ENCODE results near the gene DENND5B. TPM values are rescaled to one million over a fixed set of nuclear protein-coding genes. Genes with fewer than 3 reads are reported as not detected.
"Not testable (repeated sequence)": the region's sequence is repeated elsewhere in the genome, so short reads cannot be mapped to it uniquely, and the experiment has no call there.

The DENND5B gene
- total RNA-seq, 1 donor from 2014 or later = 0.93 TPM

- no peaks in the 10 kb centered on the region for H3K27me3 Mint-ChIP-seq (ENCODE audit: insufficient read depth)
Measured at GRCh38 chr12:31482816-31483215, 108.1 kb downstream of the DENND5B start.

GRCh38 chr12:31481415-31481814 is 109.5 kb downstream of the DENND5B start:
- Mint-ChIP-seq H3K4me1 (ENCODE audit: low read depth) (no peaks in the 10 kb centered on the region), H3K4me3 (no peak overlapping the region), H3K27me3 (ENCODE audit: insufficient read depth) (no peaks in the 10 kb centered on the region), H3K27ac (no peak overlapping the region), H3K36me3 (ENCODE audit: low read depth) (no peaks in the 10 kb centered on the region), H3K9me3 (no peaks in the 10 kb centered on the region)
- no peak for DNase-seq (ENCODE audit: low spot score)
- intact Hi-C loops (cut with micrococcal nuclease) = no loop called here

More at GRCh38 chr12:31482816-31483215, 108.1 kb downstream of the DENND5B start:
- H3K4me3 Mint-ChIP-seq = no peak overlapping the region
- H3K36me3 Mint-ChIP-seq (ENCODE audit: low read depth) = no peaks in the 10 kb centered on the region
- H3K27ac Mint-ChIP-seq = no peak overlapping the region
- H3K9me3 Mint-ChIP-seq = no peaks in the 10 kb centered on the region
- no peaks in the 10 kb centered on the region for H3K4me1 Mint-ChIP-seq (ENCODE audit: low read depth)
- intact Hi-C loops (cut with micrococcal nuclease) = no loop called here
- DNase-seq (ENCODE audit: low spot score) = no peak

GRCh38 chr12:31479516-31480210 is 111.3 kb downstream of the DENND5B start:
- Mint-ChIP-seq H3K27ac (no peak overlapping the region), H3K27me3 (ENCODE audit: insufficient read depth) (no peaks in the 10 kb centered on the region), H3K4me1 (ENCODE audit: low read depth) (no peaks in the 10 kb centered on the region), H3K4me3 (no peak overlapping the region), H3K9me3 (no peaks in the 10 kb centered on the region), H3K36me3 (ENCODE audit: low read depth) (no peaks in the 10 kb centered on the region)
- intact Hi-C loops (cut with micrococcal nuclease) = loop anchor here (5.0 kb wide), 1 partner anchor 433 kb away; no protein-coding TSS in a partner anchor
- no peak for DNase-seq (ENCODE audit: low spot score)

- Mint-ChIP-seq H3K4me1 (ENCODE audit: low read depth) (no peaks in the 10 kb centered on the region), H3K36me3 (ENCODE audit: low read depth) (no peaks in the 10 kb centered on the region), H3K27me3 (ENCODE audit: insufficient read depth) (no peaks in the 10 kb centered on the region), H3K4me3 (no peak overlapping the region), H3K27ac (no peak overlapping the region), H3K9me3 (no peaks in the 10 kb centered on the region)
- DNase-seq (ENCODE audit: low spot score) = no peak
- intact Hi-C loops (cut with micrococcal nuclease) = loop anchor here (5.0 kb wide), 1 partner anchor 433 kb away; no protein-coding TSS in a partner anchor
Measured at GRCh38 chr12:31478898-31479297, 112.0 kb downstream of the DENND5B start.

DNA sequence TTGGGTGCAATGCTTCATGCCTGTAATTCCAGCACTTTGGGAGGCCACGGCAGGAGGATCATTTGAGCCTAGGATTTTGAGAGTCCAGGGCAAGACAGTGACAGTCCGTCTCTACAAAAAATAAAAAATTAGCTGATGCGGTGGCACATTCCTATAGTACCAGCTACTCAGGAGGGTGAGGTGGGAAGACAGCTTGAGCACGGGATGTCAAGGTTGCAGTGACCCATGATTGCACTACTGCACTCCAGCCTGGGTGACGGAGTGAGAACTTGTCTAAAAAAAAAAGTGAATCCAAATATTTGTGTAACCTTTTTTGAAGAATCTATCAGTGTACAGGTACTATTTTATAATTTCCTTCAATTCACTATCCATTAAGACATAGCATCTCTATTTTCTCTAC is 112.5 kb downstream of the DENND5B start:
- Mint-ChIP-seq H3K9me3 (no peaks in the 10 kb centered on the region), H3K36me3 (ENCODE audit: low read depth) (no peaks in the 10 kb centered on the region), H3K27ac (no peak overlapping the region), H3K27me3 (ENCODE audit: insufficient read depth) (no peaks in the 10 kb centered on the region), H3K4me1 (ENCODE audit: low read depth) (no peaks in the 10 kb centered on the region), H3K4me3 (no peak overlapping the region)
- DNase-seq (ENCODE audit: low spot score) = no peak
- intact Hi-C loops (cut with micrococcal nuclease) = loop anchor here (5.0 kb wide), 1 partner anchor 434 kb away; no protein-coding TSS in a partner anchor

DNA sequence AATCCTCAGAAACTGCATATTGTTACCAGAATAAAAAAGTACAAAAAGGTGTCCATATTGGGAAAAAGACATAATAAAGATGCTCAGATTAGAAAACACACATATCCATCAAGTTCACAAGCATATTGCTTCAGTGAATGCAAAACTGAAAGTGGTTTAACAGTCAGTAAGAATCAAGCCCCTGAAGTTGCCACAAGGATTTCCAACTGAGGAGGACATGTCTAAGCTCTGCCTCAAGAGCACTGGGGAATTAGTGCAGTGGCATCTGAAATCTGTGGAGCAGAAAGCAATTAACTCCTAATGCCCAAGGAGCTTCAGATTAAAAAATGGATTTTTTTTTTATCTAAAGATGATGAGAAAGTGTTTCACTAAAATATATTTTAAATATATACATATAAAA is 113.2 kb downstream of the DENND5B start:
- DNase-seq (ENCODE audit: low spot score) = no peak
- Mint-ChIP-seq H3K27me3 (ENCODE audit: insufficient read depth) (no peaks in the 10 kb centered on the region), H3K27ac (no peak overlapping the region), H3K4me1 (ENCODE audit: low read depth) (no peaks in the 10 kb centered on the region), H3K36me3 (ENCODE audit: low read depth) (no peaks in the 10 kb centered on the region), H3K4me3 (no peak overlapping the region), H3K9me3 (no peaks in the 10 kb centered on the region)
- intact Hi-C loops (cut with micrococcal nuclease) = loop anchor here (5.0 kb wide), 1 partner anchor 435 kb away; no protein-coding TSS in a partner anchor

DNA sequence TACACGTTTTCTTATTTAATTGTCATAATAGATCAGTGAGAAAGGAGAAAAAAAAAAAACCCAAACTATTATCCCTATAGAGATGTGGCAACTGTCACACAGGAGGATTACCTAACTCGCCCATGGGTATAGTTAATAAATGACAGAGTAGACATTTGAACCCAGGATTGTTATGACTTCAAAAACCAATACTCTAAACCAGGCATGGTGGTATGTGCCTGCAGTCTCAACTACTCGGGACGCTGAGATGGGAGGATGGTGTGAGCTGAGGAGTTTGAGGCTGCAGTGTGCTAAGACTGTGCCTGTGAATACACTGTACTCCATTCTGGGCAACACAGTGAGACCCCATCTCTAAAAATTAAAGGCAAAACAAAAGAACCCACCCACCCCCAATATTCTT is 114.5 kb downstream of the DENND5B start:
- H3K36me3 Mint-ChIP-seq (ENCODE audit: low read depth) = no peaks in the 10 kb centered on the region
- intact Hi-C loops (cut with micrococcal nuclease) = loop anchor here (5.0 kb wide), 1 partner anchor 436 kb away; no protein-coding TSS in a partner anchor
- no peaks in the 10 kb centered on the region for H3K9me3 Mint-ChIP-seq
- no peak for DNase-seq (ENCODE audit: low spot score)
- no peak overlapping the region for H3K27ac Mint-ChIP-seq
- H3K4me1 Mint-ChIP-seq (ENCODE audit: low read depth) = no peaks in the 10 kb centered on the region
- no peaks in the 10 kb centered on the region for H3K27me3 Mint-ChIP-seq (ENCODE audit: insufficient read depth)
- H3K4me3 Mint-ChIP-seq = no peak overlapping the region

GRCh38 chr12:31475610-31476009 is 115.3 kb downstream of the DENND5B start:
- H3K27ac Mint-ChIP-seq; H3K9me3 Mint-ChIP-seq; H3K4me1 Mint-ChIP-seq (ENCODE audit: low read depth); DNase-seq (ENCODE audit: low spot score); H3K4me3 Mint-ChIP-seq; H3K36me3 Mint-ChIP-seq (ENCODE audit: low read depth); H3K27me3 Mint-ChIP-seq (ENCODE audit: insufficient read depth): not testable (repeated sequence)
- intact Hi-C loops (cut with micrococcal nuclease) = loop anchor here (5.0 kb wide), 1 partner anchor 437 kb away; no protein-coding TSS in a partner anchor

DNA sequence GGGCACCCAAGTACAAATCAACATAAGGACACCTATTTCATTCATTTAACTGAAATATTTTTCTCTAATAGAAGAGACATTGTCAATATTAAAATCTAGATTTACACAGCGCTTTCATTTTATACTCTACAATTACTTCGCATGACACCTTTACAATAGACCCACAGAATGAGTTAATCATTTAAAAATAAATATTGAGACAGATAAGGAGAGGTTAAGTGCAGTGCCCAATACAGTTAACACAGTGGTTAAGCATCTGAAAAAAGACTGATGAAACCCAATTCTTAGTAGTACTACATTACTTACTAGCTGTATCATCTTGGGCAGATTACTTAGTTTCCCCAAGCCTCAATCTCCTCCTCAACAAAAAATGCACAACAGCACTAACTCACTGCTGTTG is 116.2 kb downstream of the DENND5B start:
- no peaks in the 10 kb centered on the region for H3K36me3 Mint-ChIP-seq (ENCODE audit: low read depth)

GRCh38 chr12:31471823-31472222 is 119.1 kb downstream of the DENND5B start:
- no peaks in the 10 kb centered on the region for H3K4me1 Mint-ChIP-seq (ENCODE audit: low read depth)
- DNase-seq (ENCODE audit: low spot score) = no peak
- intact Hi-C loops (cut with micrococcal nuclease) = no loop called here
- H3K27ac Mint-ChIP-seq = no peak overlapping the region
- no peaks in the 10 kb centered on the region for H3K9me3 Mint-ChIP-seq
- peaks cover 3% of the 10 kb centered on the region for H3K27me3 Mint-ChIP-seq (ENCODE audit: insufficient read depth)
- no peaks in the 10 kb centered on the region for H3K36me3 Mint-ChIP-seq (ENCODE audit: low read depth)
- no peak overlapping the region for H3K4me3 Mint-ChIP-seq

More for the DNA sequence above, 116.2 kb downstream of the DENND5B start:
- Mint-ChIP-seq H3K4me1 (ENCODE audit: low read depth) (no peaks in the 10 kb centered on the region), H3K27ac (no peak overlapping the region), H3K27me3 (ENCODE audit: insufficient read depth) (no peaks in the 10 kb centered on the region), H3K4me3 (no peak overlapping the region), H3K9me3 (no peaks in the 10 kb centered on the region)
- no peak for DNase-seq (ENCODE audit: low spot score)
- intact Hi-C loops (cut with micrococcal nuclease) = loop anchor here (5.0 kb wide), 1 partner anchor 438 kb away; no protein-coding TSS in a partner anchor

GRCh38 chr12:31471051-31471450 is 119.9 kb downstream of the DENND5B start:
- no peaks in the 10 kb centered on the region for H3K4me1 Mint-ChIP-seq (ENCODE audit: low read depth)
- intact Hi-C loops (cut with micrococcal nuclease) = no loop called here
- peaks cover 3% of the 10 kb centered on the region for H3K27me3 Mint-ChIP-seq (ENCODE audit: insufficient read depth)
- no peak overlapping the region for H3K27ac Mint-ChIP-seq
- no peaks in the 10 kb centered on the region for H3K36me3 Mint-ChIP-seq (ENCODE audit: low read depth)
- H3K9me3 Mint-ChIP-seq = no peaks in the 10 kb centered on the region
- no peak overlapping the region for H3K4me3 Mint-ChIP-seq
- DNase-seq (ENCODE audit: low spot score) = no peak

DNA sequence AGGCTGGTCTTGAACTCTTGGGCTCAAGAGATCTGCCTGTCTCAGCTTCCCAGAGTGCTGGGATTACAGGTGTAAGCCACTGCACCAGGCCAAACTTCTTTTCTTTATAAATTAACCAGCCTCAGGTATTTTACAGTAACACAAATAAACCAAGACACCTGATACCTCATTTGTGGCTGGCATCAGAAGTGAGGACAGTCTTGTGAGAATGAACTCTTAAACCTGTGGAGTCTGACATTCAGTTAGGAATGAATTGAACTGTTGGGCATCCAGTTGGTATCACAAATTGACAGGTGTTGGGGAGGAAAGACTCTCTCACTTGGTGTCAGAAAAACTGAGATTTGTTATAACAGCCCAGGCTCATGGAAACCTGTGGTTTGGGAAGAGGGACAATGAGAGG is 120.5 kb downstream of the DENND5B start:
- Mint-ChIP-seq H3K27ac (no peak overlapping the region), H3K4me1 (ENCODE audit: low read depth) (no peaks in the 10 kb centered on the region), H3K36me3 (ENCODE audit: low read depth) (no peaks in the 10 kb centered on the region), H3K4me3 (no peak overlapping the region), H3K9me3 (no peaks in the 10 kb centered on the region), H3K27me3 (ENCODE audit: insufficient read depth) (peaks cover 3% of the 10 kb centered on the region)
- no peak for DNase-seq (ENCODE audit: low spot score)
- intact Hi-C loops (cut with micrococcal nuclease) = no loop called here

- Mint-ChIP-seq H3K36me3 (ENCODE audit: low read depth) (no peaks in the 10 kb centered on the region), H3K4me3 (no peak overlapping the region), H3K27me3 (ENCODE audit: insufficient read depth) (peaks cover 3% of the 10 kb centered on the region), H3K4me1 (ENCODE audit: low read depth) (no peaks in the 10 kb centered on the region), H3K27ac (no peak overlapping the region), H3K9me3 (no peaks in the 10 kb centered on the region)
- intact Hi-C loops (cut with micrococcal nuclease) = no loop called here
- DNase-seq (ENCODE audit: low spot score) = no peak
Measured at GRCh38 chr12:31466768-31467167, 124.2 kb downstream of the DENND5B start.
